HG02970 (cell line): ENCODE results near the gene BRF1.
"Not testable (repeated sequence)": the region's sequence is repeated elsewhere in the genome, so short reads cannot be mapped to it uniquely, and the experiment has no call there.

Experiments used
- ATAC-seq: cut with Tn5 transposase; IDR thresholded peaks from one replicate; pipeline ENCODE4 v1.9.1; 2021; ENCODE audit warnings: mild to moderate bottlenecking, moderate library complexity, moderate number of reproducible peaks; ENCODE audit not compliant: unreplicated experiment, low FRiP score

BRF1 gene

GRCh38 chr14:105333613-105334364 is 33.0 kb upstream of the BRF1 start:
- ATAC-seq = no peak

GRCh38 chr14:105333020-105333490 is 32.3 kb upstream of the BRF1 start:
- no peak for ATAC-seq

- no peak for ATAC-seq
These were observed 31.6 kb upstream of the BRF1 start for GRCh38 chr14:105332350-105332874.

GRCh38 chr14:105331575-105332349 is 31.0 kb upstream of the BRF1 start:
- no peak for ATAC-seq

GRCh38 chr14:105330491-105330895 is 29.7 kb upstream of the BRF1 start:
- ATAC-seq = no peak

GRCh38 chr14:105329411-105330150 is 28.8 kb upstream of the BRF1 start:
- ATAC-seq = no peak

GRCh38 chr14:105328678-105329390 is 28.0 kb upstream of the BRF1 start:
- ATAC-seq = no peak

- ATAC-seq = no peak
These were observed 27.4 kb upstream of the BRF1 start for GRCh38 chr14:105328070-105328677.

- not testable (repeated sequence) for ATAC-seq
These were observed 26.9 kb upstream of the BRF1 start for GRCh38 chr14:105327695-105328045.

- no peak for ATAC-seq
These were observed 26.3 kb upstream of the BRF1 start for GRCh38 chr14:105326891-105327694.

GRCh38 chr14:105326568-105326867 is 25.7 kb upstream of the BRF1 start:
- no peak for ATAC-seq

- no peak for ATAC-seq
These were observed 25.1 kb upstream of the BRF1 start for GRCh38 chr14:105325716-105326567.

GRCh38 chr14:105325303-105325702 is 24.5 kb upstream of the BRF1 start:
- ATAC-seq = no peak

- ATAC-seq = no peak
These were observed 24.1 kb upstream of the BRF1 start for GRCh38 chr14:105324871-105325270.

- ATAC-seq = no peak
These were observed 23.4 kb upstream of the BRF1 start for GRCh38 chr14:105324080-105324778.

GRCh38 chr14:105323663-105324062 is 22.9 kb upstream of the BRF1 start:
- no peak for ATAC-seq

GRCh38 chr14:105322791-105323556 is 22.2 kb upstream of the BRF1 start:
- no peak for ATAC-seq
